GM19023 (cell line): ENCODE data around the gene LIMS2.

Experiments
- ATAC-seq: cut with Tn5 transposase; IDR thresholded peaks from one replicate; pipeline ENCODE4 v1.9.1; 2021; ENCODE audit warnings: mild to moderate bottlenecking, moderate library complexity; ENCODE audit not compliant: unreplicated experiment

Gene LIMS2

GRCh38 chr2:127659408-127660290, 15.7 kb downstream of the LIMS2 start:
- ATAC-seq: no peak

GRCh38 chr2:127658641-127659407, 16.5 kb downstream of the LIMS2 start:
- ATAC-seq: no peak

GRCh38 chr2:127658146-127658545, 17.2 kb downstream of the LIMS2 start:
- ATAC-seq: no peak

GRCh38 chr2:127657232-127657595, 18.1 kb downstream of the LIMS2 start:
- ATAC-seq: no peak

GRCh38 chr2:127656569-127657231, 18.6 kb downstream of the LIMS2 start:
- ATAC-seq: no peak

- no peak for ATAC-seq
Measured at GRCh38 chr2:127655209-127656073, 19.9 kb downstream of the LIMS2 start.

GRCh38 chr2:127654838-127655175, 20.5 kb downstream of the LIMS2 start:
- ATAC-seq: no peak

- ATAC-seq: no peak
Measured at GRCh38 chr2:127654084-127654837, 21.1 kb downstream of the LIMS2 start.

- ATAC-seq: no peak
Measured at GRCh38 chr2:127653421-127654083, 21.8 kb downstream of the LIMS2 start.

- ATAC-seq: no peak
Measured at GRCh38 chr2:127652786-127653357, 22.5 kb downstream of the LIMS2 start.

GRCh38 chr2:127651971-127652550, 23.3 kb downstream of the LIMS2 start:
- no peak for ATAC-seq

- ATAC-seq: no peak
Measured at GRCh38 chr2:127651381-127651809, 23.9 kb downstream of the LIMS2 start.

GRCh38 chr2:127650785-127651380, 24.4 kb downstream of the LIMS2 start:
- no peak for ATAC-seq

GRCh38 chr2:127650041-127650784, 25.1 kb downstream of the LIMS2 start:
- ATAC-seq: no peak

- ATAC-seq: peak; percentile 70
Measured at GRCh38 chr2:127649684-127650040, 25.7 kb downstream of the LIMS2 start.

- ATAC-seq: no peak
Measured at GRCh38 chr2:127649100-127649611, 26.2 kb downstream of the LIMS2 start.

GRCh38 chr2:127648321-127648720, 27.0 kb downstream of the LIMS2 start:
- ATAC-seq: no peak
